Right kidney (tissue), 9 donors: ENCODE measurements around the gene PAPOLG.

Source experiments
- DNase-seq: peaks from one replicate; pipeline ENCODE4 v3.0.0-alpha.2; 2016
- long read RNA-seq, 8 donors: transcript quantifications; one replicate each; lab custom pipeline, GENCODE V29; 2026

The PAPOLG gene
- long read RNA-seq, donor 1, result 0 reads
- long read RNA-seq, donor 2, result 0 reads
- long read RNA-seq, donor 3, result 0 reads
- long read RNA-seq, donor 4, full-length matches to known transcripts, result 1 of 1 reads
- long read RNA-seq, donor 4, partial matches to known transcripts, result 0 of 1 reads
- long read RNA-seq, donor 4, other reads (novel, unspliced or antisense), result 0 of 1 reads
- long read RNA-seq, donor 5, full-length matches to known transcripts, result 1 of 1 reads
- long read RNA-seq, donor 5, partial matches to known transcripts, result 0 of 1 reads
- long read RNA-seq, donor 5, other reads (novel, unspliced or antisense), result 0 of 1 reads
- long read RNA-seq, donor 6, result 0 reads
- long read RNA-seq, donor 7, result 0 reads
- long read RNA-seq, donor 8, full-length matches to known transcripts, result 2 of 2 reads
- long read RNA-seq, donor 8, partial matches to known transcripts, result 0 of 2 reads
- long read RNA-seq, donor 8, other reads (novel, unspliced or antisense), result 0 of 2 reads

- DNase-seq, result peak; percentile 82
Observed at GRCh38 chr2:60756097-60757087, at the start of gene PAPOLG. Gene PAPOLG (plus strand): TSS chr2:60756268. CDS start chr2:60756479, 211 bp downstream.

- DNase-seq, result peak; percentile 17
Observed at GRCh38 chr2:60707750-60708371, 48.2 kb upstream of the PAPOLG start.

GRCh38 chr2:60708630-60709320, 47.3 kb upstream of the PAPOLG start:
- DNase-seq, result no peak

GRCh38 chr2:60710707-60711106, 45.4 kb upstream of the PAPOLG start:
- DNase-seq, result no peak

GRCh38 chr2:60715561-60715960, 40.5 kb upstream of the PAPOLG start:
- no peak for DNase-seq

- no peak for DNase-seq
Observed at GRCh38 chr2:60717691-60718090, 38.4 kb upstream of the PAPOLG start.

GRCh38 chr2:60719331-60719730, 36.7 kb upstream of the PAPOLG start:
- no peak for DNase-seq

GRCh38 chr2:60725466-60725865, 30.6 kb upstream of the PAPOLG start:
- no peak for DNase-seq

- DNase-seq, result no peak
Observed at GRCh38 chr2:60728855-60729254, 27.2 kb upstream of the PAPOLG start.

- peak; percentile 30 for DNase-seq
Observed at GRCh38 chr2:60735496-60736250, 20.4 kb upstream of the PAPOLG start.

GRCh38 chr2:60738679-60739078, 17.4 kb upstream of the PAPOLG start:
- no peak for DNase-seq

GRCh38 chr2:60739156-60739555, 16.9 kb upstream of the PAPOLG start:
- DNase-seq, result no peak

GRCh38 chr2:60741576-60741975, 14.5 kb upstream of the PAPOLG start:
- no peak for DNase-seq

- no peak for DNase-seq
Observed at GRCh38 chr2:60742419-60742818, 13.6 kb upstream of the PAPOLG start.

GRCh38 chr2:60745330-60745729, 10.7 kb upstream of the PAPOLG start:
- DNase-seq, result no peak

- no peak for DNase-seq
Observed at GRCh38 chr2:60745761-60746160, 10.3 kb upstream of the PAPOLG start.

- no peak for DNase-seq
Observed at GRCh38 chr2:60746318-60746717, 9.8 kb upstream of the PAPOLG start.

- no peak for DNase-seq
Observed at GRCh38 chr2:60759654-60760053, 3.6 kb downstream of the PAPOLG start.

GRCh38 chr2:60764736-60765534, 8.9 kb downstream of the PAPOLG start:
- no peak for DNase-seq

GRCh38 chr2:60766283-60766682, 10.2 kb downstream of the PAPOLG start:
- no peak for DNase-seq
